ENCODE measurements around the gene MTHFSD. TPM values are rescaled to one million over a fixed set of nuclear protein-coding genes. Genes with fewer than 3 reads are reported as not detected.
"Not testable (repeated sequence)": the region's sequence is repeated elsewhere in the genome, so short reads cannot be mapped to it uniquely, and the experiment has no call there.

MTHFSD gene
- total RNA-seq, 2 donors from 2014 or later, result 16.9 to 35.6 TPM

- Histone ChIP-seq H3K9me3 (no peaks in the 10 kb centered on the region), H3K4me3 (no peak overlapping the region), H3K4me1 (no peaks in the 10 kb centered on the region), H3K36me3 (replicated peaks in 1 of 2; ENCODE audit: insufficient read depth in 1 of 2, low read depth in 2 of 2) (no peaks in the 10 kb centered on the region), H3K27me3 (peaks cover 0 to 5% of the 10 kb centered on the region in 2 donors), H3K27ac (no peak overlapping the region)
- 12 to 15% methylated on average over 8 of the region's 8 CpGs for WGBS, 2 donors
- intact Hi-C loops (cut with DNase I), result no loop called here
- TF ChIP-seq POLR2A (IDR thresholded peaks at IDR 0.05), result no peak
- no peak for TF ChIP-seq CTCF (IDR thresholded peaks at IDR 0.05)
- DNase-seq (no peak), ATAC-seq (no peak)
Observed at GRCh38 chr16:86594721-86595120, 39.7 kb upstream of the MTHFSD start.

GRCh38 chr16:86593913-86594620 lies 39.0 kb upstream of the MTHFSD start:
- H3K4me3 ChIP-seq, result no peak overlapping the region
- intact Hi-C loops (cut with DNase I), result no loop called here

DNA sequence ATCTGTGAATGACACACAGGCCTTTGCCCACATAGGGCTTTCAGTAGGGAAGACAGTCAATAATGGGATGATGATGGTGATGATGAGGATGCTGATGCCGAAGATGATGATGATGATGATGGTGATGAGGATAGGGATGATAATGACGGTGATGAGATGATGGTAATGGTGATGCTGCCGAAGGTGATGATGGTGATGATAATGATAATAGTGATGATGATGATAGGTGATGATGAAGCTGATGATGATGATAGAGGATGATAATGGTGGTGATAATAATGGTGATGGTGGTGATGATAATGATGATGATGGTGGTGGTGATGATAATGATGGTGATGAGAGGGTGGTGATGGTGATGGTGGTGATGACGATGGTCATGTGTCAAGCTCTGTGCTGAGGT lies 36.2 kb upstream of the MTHFSD start:
- no peaks in the 10 kb centered on the region for H3K36me3 ChIP-seq (replicated peaks in 1 of 2; ENCODE audit: insufficient read depth in 1 of 2, low read depth in 2 of 2)
- DNase-seq (no peak), ATAC-seq (no peak)
- TF ChIP-seq POLR2A (IDR thresholded peaks at IDR 0.05) (no peak), CTCF (IDR thresholded peaks at IDR 0.05) (no peak)
- WGBS, 2 donors, result 66 to 67% methylated on average over 4 of the region's 4 CpGs
- no peak overlapping the region for H3K27ac ChIP-seq
- no peaks in the 10 kb centered on the region for H3K9me3 ChIP-seq
- peaks cover 0 to 5% of the 10 kb centered on the region in 2 donors for H3K27me3 ChIP-seq
- H3K4me3 ChIP-seq, result no peak overlapping the region
- intact Hi-C loops (cut with DNase I), result no loop called here
- no peaks in the 10 kb centered on the region for H3K4me1 ChIP-seq

More at GRCh38 chr16:86593913-86594620, 39.0 kb upstream of the MTHFSD start:
- ATAC-seq (no peak), DNase-seq (no peak)
- Histone ChIP-seq H3K27ac (no peak overlapping the region), H3K36me3 (replicated peaks in 1 of 2; ENCODE audit: insufficient read depth in 1 of 2, low read depth in 2 of 2) (no peaks in the 10 kb centered on the region), H3K27me3 (peaks cover 0 to 5% of the 10 kb centered on the region in 2 donors), H3K4me1 (no peaks in the 10 kb centered on the region), H3K9me3 (no peaks in the 10 kb centered on the region)
- TF ChIP-seq POLR2A (IDR thresholded peaks at IDR 0.05) (no peak), CTCF (IDR thresholded peaks at IDR 0.05) (no peak)
- WGBS, 2 donors, result 35 to 41% methylated on average over 13 of the region's 13 CpGs

- H3K27me3 ChIP-seq, result peaks cover 0 to 5% of the 10 kb centered on the region in 2 donors
- H3K4me1 ChIP-seq, result no peaks in the 10 kb centered on the region
- DNase-seq (no peak), ATAC-seq (no peak)
- H3K4me3 ChIP-seq, result no peak overlapping the region
- no peak for TF ChIP-seq CTCF (IDR thresholded peaks at IDR 0.05)
- no peak for TF ChIP-seq POLR2A (IDR thresholded peaks at IDR 0.05)
- WGBS, 2 donors, result 50 to 53% methylated on average over 3 to 4 of the region's 4 CpGs
- H3K9me3 ChIP-seq, result no peaks in the 10 kb centered on the region
- no peak overlapping the region for H3K27ac ChIP-seq
- H3K36me3 ChIP-seq (replicated peaks in 1 of 2; ENCODE audit: insufficient read depth in 1 of 2, low read depth in 2 of 2), result no peaks in the 10 kb centered on the region
- intact Hi-C loops (cut with DNase I), result no loop called here
Observed at GRCh38 chr16:86590501-86591144, 35.6 kb upstream of the MTHFSD start.

- ATAC-seq; intact Hi-C loops (cut with DNase I); DNase-seq: not testable (repeated sequence)
Observed at GRCh38 chr16:86587955-86588354, 32.9 kb upstream of the MTHFSD start.

More at GRCh38 chr16:86587955-86588354, 32.9 kb upstream of the MTHFSD start:
- not testable (repeated sequence) for H3K9me3 ChIP-seq; H3K36me3 ChIP-seq (replicated peaks in 1 of 2; ENCODE audit: insufficient read depth in 1 of 2, low read depth in 2 of 2); H3K4me1 ChIP-seq; H3K4me3 ChIP-seq; H3K27ac ChIP-seq; H3K27me3 ChIP-seq
- WGBS, 2 donors, result 73 to 80% methylated on average over 3 of the region's 3 CpGs
